GM23338 (cell line): Measurements from ENCODE around the gene TFAP2E. TPM values are rescaled to one million over a fixed set of nuclear protein-coding genes. Genes with fewer than 3 reads are reported as not detected.
A peak's percentile ranks its signal among the peaks of the same experiment; 100 is the strongest.

Source experiments
- ATAC-seq: fragments of 200-7000 bp; cut with Tn5 transposase; 3 replicates; pipeline ENCODE4 v1.9.1; 2020
- DNase-seq: peaks from one replicate; pipeline ENCODE4 v3.0.0-alpha.2; 2015; ENCODE audit warnings: low spot score
- H2AFZ ChIP-seq: fragments of 200-600 bp; sonication (generic); 2 replicates; pipeline ENCODE4 v1.8.0; 2016; ENCODE audit warnings: antibody characterized with exemption, mild to moderate bottlenecking, moderate library complexity
- H3F3A ChIP-seq: fragments of 200-600 bp; sonication (generic); replicated peaks from 2 replicates; pipeline ENCODE4 v1.8.0; 2017; ENCODE audit warnings: antibody characterized with exemption, mixed run types, low read depth
- H3K27ac ChIP-seq: fragments of 200-600 bp; sonication (generic); 2 replicates; pipeline ENCODE4 v1.6.1; 2016; ENCODE audit warnings: low read depth
- H3K27me3 ChIP-seq: fragments of 200-600 bp; sonication (generic); 2 replicates; pipeline ENCODE4 v1.8.0; 2016; ENCODE audit warnings: mild to moderate bottlenecking, mixed run types, moderate library complexity; ENCODE audit not compliant: insufficient read depth
- H3K36me3 ChIP-seq: fragments of 200-600 bp; sonication (generic); 2 replicates; pipeline ENCODE4 v1.8.0; 2016; ENCODE audit warnings: mild to moderate bottlenecking; ENCODE audit not compliant: insufficient read depth
- H3K4me1 ChIP-seq: fragments of 200-600 bp; sonication (generic); 2 replicates; pipeline ENCODE4 v1.8.0; 2016; ENCODE audit warnings: mild to moderate bottlenecking, moderate library complexity; ENCODE audit not compliant: insufficient read depth
- H3K4me2 ChIP-seq: fragments of 200-600 bp; sonication (generic); 2 replicates; pipeline ENCODE4 v1.7.1; 2017; ENCODE audit warnings: mixed run types
- H3K4me3 ChIP-seq: fragments of 200-600 bp; sonication (generic); 2 replicates; pipeline ENCODE4 v1.6.1; 2016; ENCODE audit warnings: mixed run types
- H3K79me2 ChIP-seq: fragments of 200-600 bp; sonication (generic); replicated peaks from 2 replicates; pipeline ENCODE4 v1.8.0; 2017; ENCODE audit warnings: mild to moderate bottlenecking; ENCODE audit not compliant: insufficient read depth
- H3K9me2 ChIP-seq: fragments of 200-600 bp; sonication (generic); 2 replicates; pipeline ENCODE4 v1.8.0; 2017; ENCODE audit not compliant: insufficient read depth
- H4K20me1 ChIP-seq: fragments of 200-600 bp; sonication (generic); replicated peaks from 2 replicates; pipeline ENCODE4 v1.8.0; 2017; ENCODE audit warnings: mild to moderate bottlenecking; ENCODE audit not compliant: insufficient read depth
- H3K27ac Mint-ChIP-seq: 2 replicates; pipeline ENCODE4 v1.8.0; 2020; ENCODE audit warnings: inconsistent platforms, mild to moderate bottlenecking, moderate library complexity, mixed read lengths
- H3K27me3 Mint-ChIP-seq: 3 replicates; pipeline ENCODE4 v1.8.0; 2022; ENCODE audit warnings: low read depth, mild to moderate bottlenecking, moderate library complexity, mixed read lengths, inconsistent platforms; ENCODE audit not compliant: insufficient read depth, poor library complexity
- H3K36me3 Mint-ChIP-seq: 3 replicates; pipeline ENCODE4 v1.8.0; 2021; ENCODE audit warnings: low read depth, mild to moderate bottlenecking, inconsistent platforms, moderate library complexity, mixed read lengths
- H3K4me1 Mint-ChIP-seq: 3 replicates; pipeline ENCODE4 v1.8.0; 2020; ENCODE audit warnings: mild to moderate bottlenecking, inconsistent platforms, mixed read lengths
- H3K4me3 Mint-ChIP-seq: 3 replicates; pipeline ENCODE4 v1.8.0; 2021; ENCODE audit warnings: moderate library complexity, mild to moderate bottlenecking, inconsistent platforms, mixed read lengths
- H3K9me3 Mint-ChIP-seq: 3 replicates; pipeline ENCODE4 v1.8.0; 2020; ENCODE audit warnings: moderate library complexity, mild to moderate bottlenecking, inconsistent platforms, mixed read lengths
- CREB1 ChIP-seq: fragments of 250-450 bp; sonication (Bioruptor Pico); IDR thresholded peaks from 2 replicates; pipeline ENCODE4 v1.5.0; 2020; ENCODE audit warnings: low read depth, mild to moderate bottlenecking, moderate library complexity
- CTCF ChIP-seq, 2 experiments: fragments of 200-600 bp in 1 of 2; sonication (generic) in 1 of 2; conservative IDR thresholded peaks; 2 replicates each; pipeline versions ENCODE4 v1.5.1 to v1.6.1; 2016 to 2017; ENCODE audit warnings: antibody characterized with exemption in 2 of 2, low read depth in 2 of 2, mild to moderate bottlenecking in 2 of 2, moderate library complexity in 1 of 2
- EZH2 ChIP-seq: fragments of 200-600 bp; sonication (generic); IDR thresholded peaks from one replicate; pipeline ENCODE4 v1.8.0; 2017; ENCODE audit warnings: antibody characterized with exemption, mild to moderate bottlenecking, low read depth; ENCODE audit not compliant: unreplicated experiment
- EZH2phosphoT487 ChIP-seq: fragments of 200-600 bp; sonication (generic); IDR thresholded peaks from one replicate; pipeline ENCODE4 v1.8.1; 2018; ENCODE audit warnings: antibody characterized with exemption; ENCODE audit not compliant: unreplicated experiment
- JUNB ChIP-seq: IDR thresholded peaks from one replicate; pipeline ENCODE4 v1.6.1; 2016; ENCODE audit warnings: antibody characterized with exemption; ENCODE audit not compliant: unreplicated experiment
- NANOG ChIP-seq: IDR thresholded peaks from 2 replicates; pipeline ENCODE4 v1.6.1; 2016; ENCODE audit warnings: antibody characterized with exemption, borderline replicate concordance
- POLR2AphosphoS5 ChIP-seq: IDR thresholded peaks from 2 replicates; pipeline ENCODE4 v1.6.1; 2016; ENCODE audit warnings: antibody characterized with exemption, low read depth
- REST ChIP-seq: IDR thresholded peaks from one replicate; pipeline ENCODE4 v1.6.1; 2018; ENCODE audit warnings: antibody characterized with exemption; ENCODE audit not compliant: unreplicated experiment
- STAT1 ChIP-seq: IDR thresholded peaks from one replicate; pipeline ENCODE4 v1.6.1; 2016; ENCODE audit warnings: antibody characterized with exemption; ENCODE audit not compliant: unreplicated experiment
- ZNF114 ChIP-seq: fragments of 250-450 bp; sonication (Bioruptor Pico); IDR thresholded peaks from 2 replicates; pipeline ENCODE4 v1.5.0; 2020; ENCODE audit warnings: mild to moderate bottlenecking, moderate library complexity
- ZNF331 ChIP-seq: fragments of 250-450 bp; sonication (Bioruptor Pico); IDR thresholded peaks from 2 replicates; pipeline ENCODE4 v1.5.0; 2020; ENCODE audit warnings: low read depth, mild to moderate bottlenecking, moderate library complexity
- polyA plus RNA-seq: library from polyadenylated mRNA; unstranded; fragments of >200 nt; fragmentation: Nextera tagmentation; extraction: Ambion mirVana; gene quantifications from 2 replicates; pipeline ENCODE4 v1.2.1, GENCODE V29; 2016
- total RNA-seq: library from RNA; depleted of rRNA; stranded (reverse); fragments of >200 nt; shearing (Covaris generic); gene quantifications from 2 replicates; pipeline ENCODE4 v1.2.3, GENCODE V29; 2014
- TF ChIP-seq, protein P1 (sequence below): fragments of 250-450 bp; sonication (Bioruptor Pico); IDR thresholded peaks from 2 replicates; pipeline ENCODE4 v1.5.0; 2020; ENCODE audit warnings: mild to moderate bottlenecking, moderate library complexity
- TF ChIP-seq, protein P2 (sequence below): IDR thresholded peaks from 2 replicates; pipeline ENCODE4 v1.6.1; 2016; ENCODE audit warnings: antibody characterized with exemption

The TFAP2E gene
- total and polyA plus RNA-seq, 2 experiments from 2014 or later: 0.34 to 1.4 TPM

GRCh38 chr1:35605867-35606182 lies 32.7 kb downstream of the TFAP2E start:
- no peak for ATAC-seq
- H3K4me3 ChIP-seq: no peak overlapping the region

More at GRCh38 chr1:35605867-35606182, 32.7 kb downstream of the TFAP2E start:
- Histone ChIP-seq H3K36me3 (peaks cover 37% of the 10 kb centered on the region; the same call in 1 of the 2 replicates), H3K79me2 (peaks cover 41% of the 10 kb centered on the region), H2AFZ (no peak overlapping the region), H3K4me1 (no peaks in the 10 kb centered on the region), H3K27me3 (no peaks in the 10 kb centered on the region), H3K27ac (0 out of 2 replicates have a peak overlapping the region, but pooled peaks have one; percentile 5), H4K20me1 (peaks cover 30% of the 10 kb centered on the region), H3K9me2 (no peaks in the 10 kb centered on the region), H3F3A (peaks cover 6% of the 10 kb centered on the region; the same call in 1 of the 2 replicates), H3K4me2 (no peak overlapping the region)
- DNase-seq: no peak
- Mint-ChIP-seq H3K9me3 (no peaks in the 10 kb centered on the region), H3K27ac (no peak overlapping the region), H3K4me3 (no peak overlapping the region), H3K27me3 (no peaks in the 10 kb centered on the region), H3K4me1 (0 out of 3 replicates have a peak, but pooled peaks cover 7% of the 10 kb centered on the region), H3K36me3 (peaks cover 68% of the 10 kb centered on the region)
- TF ChIP-seq ZNF331 (CRISPR knock-in tag): no peak
- no peak for TF ChIP-seq ZNF114 (CRISPR knock-in tag)
- TF ChIP-seq, protein P1, sequence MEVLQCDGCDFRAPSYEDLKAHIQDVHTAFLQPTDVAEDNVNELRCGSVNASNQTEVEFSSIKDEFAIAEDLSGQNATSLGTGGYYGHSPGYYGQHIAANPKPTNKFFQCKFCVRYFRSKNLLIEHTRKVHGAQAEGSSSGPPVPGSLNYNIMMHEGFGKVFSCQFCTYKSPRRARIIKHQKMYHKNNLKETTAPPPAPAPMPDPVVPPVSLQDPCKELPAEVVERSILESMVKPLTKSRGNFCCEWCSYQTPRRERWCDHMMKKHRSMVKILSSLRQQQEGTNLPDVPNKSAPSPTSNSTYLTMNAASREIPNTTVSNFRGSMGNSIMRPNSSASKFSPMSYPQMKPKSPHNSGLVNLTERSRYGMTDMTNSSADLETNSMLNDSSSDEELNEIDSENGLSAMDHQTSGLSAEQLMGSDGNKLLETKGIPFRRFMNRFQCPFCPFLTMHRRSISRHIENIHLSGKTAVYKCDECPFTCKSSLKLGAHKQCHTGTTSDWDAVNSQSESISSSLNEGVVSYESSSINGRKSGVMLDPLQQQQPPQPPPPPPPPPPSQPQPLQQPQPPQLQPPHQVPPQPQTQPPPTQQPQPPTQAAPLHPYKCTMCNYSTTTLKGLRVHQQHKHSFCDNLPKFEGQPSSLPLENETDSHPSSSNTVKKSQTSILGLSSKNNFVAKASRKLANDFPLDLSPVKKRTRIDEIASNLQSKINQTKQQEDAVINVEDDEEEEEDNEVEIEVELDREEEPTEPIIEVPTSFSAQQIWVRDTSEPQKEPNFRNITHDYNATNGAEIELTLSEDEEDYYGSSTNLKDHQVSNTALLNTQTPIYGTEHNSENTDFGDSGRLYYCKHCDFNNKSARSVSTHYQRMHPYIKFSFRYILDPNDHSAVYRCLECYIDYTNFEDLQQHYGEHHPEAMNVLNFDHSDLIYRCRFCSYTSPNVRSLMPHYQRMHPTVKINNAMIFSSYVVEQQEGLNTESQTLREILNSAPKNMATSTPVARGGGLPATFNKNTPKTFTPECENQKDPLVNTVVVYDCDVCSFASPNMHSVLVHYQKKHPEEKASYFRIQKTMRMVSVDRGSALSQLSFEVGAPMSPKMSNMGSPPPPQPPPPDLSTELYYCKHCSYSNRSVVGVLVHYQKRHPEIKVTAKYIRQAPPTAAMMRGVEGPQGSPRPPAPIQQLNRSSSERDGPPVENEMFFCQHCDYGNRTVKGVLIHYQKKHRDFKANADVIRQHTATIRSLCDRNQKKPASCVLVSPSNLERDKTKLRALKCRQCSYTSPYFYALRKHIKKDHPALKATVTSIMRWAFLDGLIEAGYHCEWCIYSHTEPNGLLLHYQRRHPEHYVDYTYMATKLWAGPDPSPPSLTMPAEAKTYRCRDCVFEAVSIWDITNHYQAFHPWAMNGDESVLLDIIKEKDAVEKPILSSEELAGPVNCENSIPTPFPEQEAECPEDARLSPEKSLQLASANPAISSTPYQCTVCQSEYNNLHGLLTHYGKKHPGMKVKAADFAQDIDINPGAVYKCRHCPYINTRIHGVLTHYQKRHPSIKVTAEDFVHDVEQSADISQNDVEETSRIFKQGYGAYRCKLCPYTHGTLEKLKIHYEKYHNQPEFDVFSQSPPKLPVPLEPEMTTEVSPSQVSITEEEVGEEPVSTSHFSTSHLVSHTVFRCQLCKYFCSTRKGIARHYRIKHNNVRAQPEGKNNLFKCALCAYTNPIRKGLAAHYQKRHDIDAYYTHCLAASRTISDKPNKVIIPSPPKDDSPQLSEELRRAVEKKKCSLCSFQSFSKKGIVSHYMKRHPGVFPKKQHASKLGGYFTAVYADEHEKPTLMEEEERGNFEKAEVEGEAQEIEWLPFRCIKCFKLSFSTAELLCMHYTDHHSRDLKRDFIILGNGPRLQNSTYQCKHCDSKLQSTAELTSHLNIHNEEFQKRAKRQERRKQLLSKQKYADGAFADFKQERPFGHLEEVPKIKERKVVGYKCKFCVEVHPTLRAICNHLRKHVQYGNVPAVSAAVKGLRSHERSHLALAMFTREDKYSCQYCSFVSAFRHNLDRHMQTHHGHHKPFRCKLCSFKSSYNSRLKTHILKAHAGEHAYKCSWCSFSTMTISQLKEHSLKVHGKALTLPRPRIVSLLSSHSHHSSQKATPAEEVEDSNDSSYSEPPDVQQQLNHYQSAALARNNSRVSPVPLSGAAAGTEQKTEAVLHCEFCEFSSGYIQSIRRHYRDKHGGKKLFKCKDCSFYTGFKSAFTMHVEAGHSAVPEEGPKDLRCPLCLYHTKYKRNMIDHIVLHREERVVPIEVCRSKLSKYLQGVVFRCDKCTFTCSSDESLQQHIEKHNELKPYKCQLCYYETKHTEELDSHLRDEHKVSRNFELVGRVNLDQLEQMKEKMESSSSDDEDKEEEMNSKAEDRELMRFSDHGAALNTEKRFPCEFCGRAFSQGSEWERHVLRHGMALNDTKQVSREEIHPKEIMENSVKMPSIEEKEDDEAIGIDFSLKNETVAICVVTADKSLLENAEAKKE (CRISPR knock-in tag): no peak
- TF ChIP-seq NANOG: no peak
- no peak for TF ChIP-seq EZH2
- TF ChIP-seq STAT1: no peak
- TF ChIP-seq POLR2AphosphoS5: no peak
- TF ChIP-seq EZH2phosphoT487: no peak
- no peak for TF ChIP-seq REST
- no peak for TF ChIP-seq CREB1 (CRISPR knock-in tag)
- TF ChIP-seq JUNB: no peak
- no peak for TF ChIP-seq CTCF (conservative IDR thresholded peaks at IDR 0.05; ENCODE audit: low read depth in 2 of 2)
- TF ChIP-seq, protein P2, sequence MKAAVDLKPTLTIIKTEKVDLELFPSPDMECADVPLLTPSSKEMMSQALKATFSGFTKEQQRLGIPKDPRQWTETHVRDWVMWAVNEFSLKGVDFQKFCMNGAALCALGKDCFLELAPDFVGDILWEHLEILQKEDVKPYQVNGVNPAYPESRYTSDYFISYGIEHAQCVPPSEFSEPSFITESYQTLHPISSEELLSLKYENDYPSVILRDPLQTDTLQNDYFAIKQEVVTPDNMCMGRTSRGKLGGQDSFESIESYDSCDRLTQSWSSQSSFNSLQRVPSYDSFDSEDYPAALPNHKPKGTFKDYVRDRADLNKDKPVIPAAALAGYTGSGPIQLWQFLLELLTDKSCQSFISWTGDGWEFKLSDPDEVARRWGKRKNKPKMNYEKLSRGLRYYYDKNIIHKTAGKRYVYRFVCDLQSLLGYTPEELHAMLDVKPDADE: no peak
